ACC112 (cell line): ENCODE measurements around the gene CLSTN2.

ENCODE experiments used
- H2AFZ ChIP-seq: fragments of 200-600 bp; sonication (generic); one replicate; pipeline ENCODE4 v1.6.0; 2017; ENCODE audit warnings: antibody characterized with exemption, low read length; ENCODE audit not compliant: unreplicated experiment
- H3K27ac ChIP-seq: fragments of 200-600 bp; sonication (generic); 2 replicates; pipeline ENCODE4 v1.5.1; 2014; ENCODE audit warnings: low read depth, mild to moderate bottlenecking, antibody characterized with exemption, low read length, moderate library complexity
- H3K27me3 ChIP-seq: fragments of 200-600 bp; sonication (generic); 2 replicates; pipeline ENCODE4 v1.6.1; 2014; ENCODE audit warnings: mild to moderate bottlenecking, antibody characterized with exemption, low read length, moderate library complexity, mixed read lengths; ENCODE audit not compliant: insufficient read depth
- H3K36me3 ChIP-seq: fragments of 200-600 bp; sonication (generic); 2 replicates; pipeline ENCODE4 v1.6.1; 2016; ENCODE audit warnings: mild to moderate bottlenecking, antibody characterized with exemption, low read length, moderate library complexity, mixed read lengths; ENCODE audit not compliant: insufficient read depth
- H3K4me1 ChIP-seq: fragments of 200-600 bp; sonication (generic); one replicate; pipeline ENCODE4 v1.6.1; 2016; ENCODE audit warnings: low read length, mixed read lengths; ENCODE audit not compliant: insufficient read depth, unreplicated experiment, control insufficient read depth
- H3K4me3 ChIP-seq: fragments of 200-600 bp; sonication (generic); 2 replicates; pipeline ENCODE4 v1.5.1; 2014; ENCODE audit warnings: mild to moderate bottlenecking, low read depth, low read length
- H3K79me2 ChIP-seq: fragments of 200-600 bp; sonication (generic); one replicate; pipeline ENCODE4 v1.6.0; 2016; ENCODE audit warnings: low read length; ENCODE audit not compliant: control insufficient read depth, unreplicated experiment, insufficient read depth

Gene CLSTN2

DNA sequence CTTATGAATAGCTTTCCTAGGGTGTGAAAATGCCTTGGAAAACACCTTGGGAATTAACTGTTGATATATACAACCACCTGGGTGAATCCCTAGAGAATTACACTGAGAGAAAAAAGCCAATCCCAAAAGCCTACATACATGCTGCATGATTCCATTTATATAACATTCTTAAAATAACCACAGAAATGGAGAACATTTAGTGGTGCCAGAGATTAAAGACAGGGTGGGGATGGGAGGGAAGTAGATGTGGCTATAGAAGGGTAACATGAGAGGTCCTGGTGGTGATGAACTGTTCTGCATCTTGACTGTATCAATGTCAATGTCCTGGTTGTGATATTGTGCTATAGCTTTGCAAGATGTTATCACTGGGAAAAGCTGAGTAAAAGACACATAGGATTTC lies 291.0 kb downstream of the CLSTN2 start:
- Histone ChIP-seq H3K79me2 (no peaks in the 10 kb centered on the region), H3K4me1 (no peaks in the 10 kb centered on the region), H3K36me3 (no peaks in the 10 kb centered on the region), H3K4me3 (no peak overlapping the region), H3K27ac (no peak overlapping the region), H3K27me3 (no peaks in the 10 kb centered on the region), H2AFZ (no peak overlapping the region)

DNA sequence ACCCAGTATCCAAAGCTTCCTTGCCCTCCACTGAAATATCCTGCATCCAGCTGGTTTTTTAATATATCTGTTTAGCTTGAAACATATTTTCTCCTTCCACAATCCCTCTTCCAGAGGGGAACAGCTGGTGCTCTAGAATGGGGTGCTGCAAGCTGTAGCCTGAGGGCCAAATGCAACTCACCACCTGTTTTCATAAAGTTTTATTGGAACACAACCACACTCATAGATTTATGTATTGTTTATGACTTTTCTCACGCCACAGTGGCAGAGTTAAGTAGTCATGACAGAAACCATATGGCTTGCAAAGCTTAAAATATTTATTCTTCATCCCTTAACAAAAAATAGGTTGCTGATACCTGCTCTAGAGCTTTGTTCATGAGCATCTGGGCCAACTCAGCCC lies 298.7 kb downstream of the CLSTN2 start:
- Histone ChIP-seq H3K27ac (no peak overlapping the region), H3K79me2 (no peaks in the 10 kb centered on the region), H3K4me3 (no peak overlapping the region), H3K4me1 (no peaks in the 10 kb centered on the region), H2AFZ (no peak overlapping the region), H3K36me3 (no peaks in the 10 kb centered on the region), H3K27me3 (no peaks in the 10 kb centered on the region)

DNA sequence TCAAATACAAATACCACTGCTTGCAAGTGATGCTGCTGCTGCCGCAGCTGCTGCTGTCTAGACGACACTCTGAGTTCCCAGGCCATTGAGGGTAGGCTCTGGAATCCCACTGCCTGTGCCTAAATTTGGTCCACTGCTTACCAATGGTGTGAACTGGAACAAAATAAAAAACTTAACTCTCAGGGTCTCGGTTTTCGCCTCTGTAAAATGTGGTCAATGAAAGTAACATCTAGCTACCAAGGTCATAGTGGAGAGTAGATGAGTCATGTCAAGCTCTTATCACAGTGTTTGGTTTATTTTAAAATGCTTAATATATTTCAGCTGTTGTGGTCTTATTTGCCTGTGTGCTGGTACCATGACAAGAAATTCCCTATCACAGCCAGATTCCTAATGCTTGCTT lies 299.3 kb downstream of the CLSTN2 start:
- Histone ChIP-seq H3K27me3 (no peaks in the 10 kb centered on the region), H3K4me3 (no peak overlapping the region), H3K27ac (no peak overlapping the region), H3K36me3 (no peaks in the 10 kb centered on the region), H3K4me1 (no peaks in the 10 kb centered on the region), H2AFZ (no peak overlapping the region), H3K79me2 (no peaks in the 10 kb centered on the region)

DNA sequence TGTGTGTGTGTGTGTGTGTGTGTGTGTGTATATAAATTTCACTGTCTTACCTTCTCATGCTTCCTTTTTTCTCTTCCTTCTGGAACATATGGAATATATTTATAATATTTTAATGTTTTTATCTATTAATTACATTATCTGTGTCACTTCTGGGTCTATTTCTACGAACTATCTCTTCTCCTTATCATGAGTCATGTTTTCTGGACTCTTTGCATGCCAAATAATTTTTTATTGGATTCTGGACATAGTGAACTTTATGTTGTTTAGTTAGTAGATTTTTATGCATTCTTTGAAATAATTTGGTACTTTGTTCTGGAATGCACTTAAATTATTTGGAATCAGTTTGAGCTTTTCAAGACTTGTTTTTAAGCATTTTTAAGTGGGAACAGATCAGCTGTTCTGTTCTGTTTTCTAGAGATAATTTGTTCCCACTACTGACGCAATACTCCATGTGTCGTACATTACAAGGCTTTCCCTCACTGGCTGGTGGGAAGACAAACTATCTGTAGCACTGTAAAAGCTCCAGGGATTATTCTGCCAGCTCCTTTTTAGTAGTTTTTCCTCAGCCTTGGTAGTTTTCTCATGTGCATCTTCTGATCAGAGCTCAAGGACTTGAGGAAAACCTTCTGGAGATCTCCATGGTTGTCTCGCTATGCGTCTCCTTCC lies 302.0 kb downstream of the CLSTN2 start:
- H3K27ac ChIP-seq = no peak overlapping the region
- no peaks in the 10 kb centered on the region for H3K4me1 ChIP-seq
- H3K4me3 ChIP-seq = no peak overlapping the region
- H3K79me2 ChIP-seq = no peaks in the 10 kb centered on the region
- H3K36me3 ChIP-seq = no peaks in the 10 kb centered on the region
- H3K27me3 ChIP-seq = no peaks in the 10 kb centered on the region
- H2AFZ ChIP-seq = no peak overlapping the region

DNA sequence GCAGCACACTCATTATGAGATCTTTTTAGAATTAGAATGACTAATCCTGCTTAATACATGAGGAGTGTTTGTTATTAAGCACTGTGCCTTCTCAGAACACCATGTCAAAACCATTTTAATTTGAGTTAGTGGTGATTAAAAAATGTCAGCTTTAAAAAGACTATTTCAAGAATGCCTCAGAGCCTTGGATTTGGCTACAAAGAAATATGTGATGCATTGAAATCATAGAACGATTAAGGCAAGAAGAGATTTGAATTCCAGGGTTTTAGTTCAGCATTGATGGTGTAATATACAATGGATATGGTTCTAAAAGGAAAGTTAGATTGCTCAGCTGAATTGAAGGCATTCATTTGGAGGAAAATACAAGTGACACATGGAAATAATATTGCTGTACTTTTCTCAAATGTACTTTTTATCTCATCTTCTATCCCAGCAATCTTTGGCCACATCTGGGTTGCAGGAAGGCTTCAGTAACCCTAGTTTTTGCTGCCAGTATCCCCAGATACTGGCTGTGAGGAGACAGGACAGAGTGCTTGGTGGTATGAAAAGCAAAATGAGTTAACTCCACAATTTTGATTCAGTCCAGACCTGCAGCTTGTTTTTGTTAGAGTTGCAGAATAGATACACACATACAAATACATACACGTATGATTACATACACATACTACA lies 303.8 kb downstream of the CLSTN2 start:
- no peaks in the 10 kb centered on the region for H3K36me3 ChIP-seq
- no peak overlapping the region for H3K4me3 ChIP-seq
- H3K27ac ChIP-seq = no peak overlapping the region
- no peak overlapping the region for H2AFZ ChIP-seq
- no peaks in the 10 kb centered on the region for H3K27me3 ChIP-seq
- H3K79me2 ChIP-seq = no peaks in the 10 kb centered on the region
- peaks cover 5% of the 10 kb centered on the region for H3K4me1 ChIP-seq

DNA sequence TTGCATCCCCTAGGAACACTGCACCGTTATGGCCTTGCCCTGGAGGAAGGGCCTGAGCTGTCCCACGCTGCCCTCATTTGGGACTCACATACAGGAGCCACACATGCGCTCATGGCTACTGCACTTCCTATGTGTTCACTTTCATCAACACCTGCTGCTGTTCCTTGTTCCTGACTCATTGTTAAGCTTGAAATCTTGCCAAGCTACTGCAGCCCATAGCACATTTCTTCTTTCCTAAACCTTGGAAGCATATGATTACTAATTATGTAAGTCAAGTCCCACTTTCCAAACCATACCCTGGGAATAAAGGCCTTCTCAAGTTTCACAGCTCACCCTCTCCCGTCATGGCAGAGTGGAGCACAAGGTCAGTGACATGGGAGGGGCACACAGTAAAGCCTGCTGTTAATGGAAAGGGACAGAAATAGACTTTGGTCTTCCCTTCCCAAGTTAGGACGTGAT lies 307.9 kb downstream of the CLSTN2 start:
- H3K79me2 ChIP-seq = no peaks in the 10 kb centered on the region
- no peaks in the 10 kb centered on the region for H3K36me3 ChIP-seq
- no peak overlapping the region for H3K27ac ChIP-seq
- peaks cover 14% of the 10 kb centered on the region for H3K4me1 ChIP-seq
- H2AFZ ChIP-seq = no peak overlapping the region
- no peaks in the 10 kb centered on the region for H3K27me3 ChIP-seq
- no peak overlapping the region for H3K4me3 ChIP-seq

DNA sequence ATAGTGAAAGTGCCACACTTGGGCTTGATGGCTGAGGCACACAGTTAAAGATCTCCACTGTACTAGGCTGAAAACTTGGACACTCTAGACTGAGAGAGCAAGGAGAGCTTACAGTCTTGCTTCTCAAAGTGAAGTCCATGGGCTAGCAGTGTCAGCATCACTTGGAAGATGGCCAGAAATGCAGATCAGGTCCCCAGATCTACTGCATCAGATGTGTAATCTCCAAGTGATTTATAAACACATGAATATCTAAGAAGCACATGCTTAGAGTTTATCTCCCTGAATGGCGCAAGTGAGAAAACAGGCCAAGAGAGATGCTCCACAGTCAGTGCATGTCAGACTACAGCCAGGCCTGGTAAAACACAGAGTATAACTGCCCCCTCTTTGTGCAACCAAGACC lies 308.6 kb downstream of the CLSTN2 start:
- Histone ChIP-seq H3K27ac (no peak overlapping the region), H3K79me2 (no peaks in the 10 kb centered on the region), H3K36me3 (no peaks in the 10 kb centered on the region), H3K4me1 (peaks cover 14% of the 10 kb centered on the region), H3K4me3 (no peak overlapping the region), H2AFZ (no peak overlapping the region), H3K27me3 (no peaks in the 10 kb centered on the region; the same call in 1 of the 2 replicates)

DNA sequence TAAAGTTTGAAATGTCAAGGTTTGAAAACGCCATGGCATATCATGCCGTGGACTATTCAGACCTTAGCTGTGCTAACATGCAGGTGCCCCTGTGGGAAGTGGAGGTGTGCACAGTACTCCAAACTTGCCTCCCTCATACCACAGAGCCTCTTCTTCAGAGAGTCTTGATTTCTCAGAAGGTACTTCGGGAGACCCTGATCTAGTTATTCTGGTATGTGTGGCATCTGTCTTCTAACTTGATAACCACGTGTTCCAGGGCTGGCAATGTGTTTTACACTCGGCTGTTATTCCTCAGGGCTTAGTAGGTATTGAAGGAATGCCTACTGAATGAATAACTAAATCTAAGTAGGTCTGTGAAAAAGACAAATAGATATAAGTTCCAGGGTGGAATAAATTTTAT lies 309.9 kb downstream of the CLSTN2 start:
- Histone ChIP-seq H3K36me3 (no peaks in the 10 kb centered on the region), H3K27me3 (no peaks in the 10 kb centered on the region; the same call in 1 of the 2 replicates), H2AFZ (no peak overlapping the region), H3K4me3 (no peak overlapping the region), H3K27ac (no peak overlapping the region), H3K4me1 (peaks cover 14% of the 10 kb centered on the region), H3K79me2 (no peaks in the 10 kb centered on the region)

DNA sequence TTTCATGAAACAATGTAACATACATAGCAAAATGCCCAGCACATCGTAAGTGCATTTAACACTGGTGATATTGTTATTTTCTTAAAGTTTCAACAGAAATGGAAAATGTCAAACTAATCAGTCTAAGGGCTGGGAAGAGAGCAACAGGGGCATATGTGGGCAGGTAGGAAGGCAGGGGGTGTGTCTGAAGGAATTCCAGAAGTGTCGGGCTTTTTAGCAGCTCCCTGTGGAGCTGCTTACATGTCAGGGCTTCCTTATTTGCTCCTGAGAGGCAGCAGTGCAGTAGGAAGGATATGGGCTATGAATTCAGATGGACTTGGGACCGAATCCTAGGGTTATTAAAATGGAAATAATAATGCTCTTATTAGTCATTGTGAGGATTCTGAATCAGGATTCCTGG lies 311.6 kb downstream of the CLSTN2 start:
- Histone ChIP-seq H2AFZ (no peak overlapping the region), H3K4me1 (peaks cover 14% of the 10 kb centered on the region), H3K27ac (no peak overlapping the region), H3K27me3 (no peaks in the 10 kb centered on the region; the same call in 1 of the 2 replicates), H3K4me3 (no peak overlapping the region), H3K79me2 (no peaks in the 10 kb centered on the region), H3K36me3 (no peaks in the 10 kb centered on the region)

DNA sequence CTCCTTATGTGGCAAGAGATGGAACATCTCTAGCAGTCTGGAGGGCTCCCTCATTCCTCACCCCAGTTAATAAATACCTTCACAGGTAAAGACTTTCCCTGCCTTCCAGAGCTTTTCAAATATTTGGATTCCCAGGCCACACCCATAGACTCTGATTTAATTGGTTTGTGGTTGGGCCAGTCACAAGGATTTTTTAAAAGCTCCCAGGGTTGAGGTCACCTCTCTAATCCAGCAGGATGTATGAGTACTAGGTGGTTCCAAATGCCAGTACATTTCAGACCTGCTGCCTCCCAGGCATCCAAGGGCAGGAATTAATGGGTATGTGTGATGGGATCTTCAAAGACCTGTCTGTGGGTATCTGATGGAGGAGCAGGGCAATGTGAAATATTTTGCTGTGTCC lies 312.8 kb downstream of the CLSTN2 start:
- Histone ChIP-seq H3K4me3 (no peak overlapping the region), H3K27ac (no peak overlapping the region), H3K36me3 (no peaks in the 10 kb centered on the region), H2AFZ (no peak overlapping the region), H3K27me3 (no peaks in the 10 kb centered on the region; the same call in 1 of the 2 replicates), H3K4me1 (peaks cover 14% of the 10 kb centered on the region), H3K79me2 (no peaks in the 10 kb centered on the region)

DNA sequence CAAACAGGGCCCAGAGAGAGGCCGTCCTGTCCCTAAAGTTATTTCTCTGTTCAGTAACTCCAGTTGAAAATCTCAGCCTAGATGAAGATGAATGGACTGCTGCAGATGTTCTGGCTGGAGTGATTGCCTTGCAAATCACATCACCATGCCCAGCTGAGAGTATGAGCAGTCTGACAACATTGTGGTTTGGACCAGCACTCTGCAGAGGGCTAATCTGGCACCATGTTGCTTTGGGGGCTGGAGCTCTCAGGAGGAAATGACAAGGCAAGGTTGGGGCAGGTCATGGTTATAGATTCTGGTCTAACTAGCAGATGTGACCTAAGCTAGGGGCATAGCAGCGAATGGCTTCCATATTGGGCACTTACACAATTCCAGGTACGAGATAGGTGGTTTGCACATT lies 314.2 kb downstream of the CLSTN2 start:
- Histone ChIP-seq H3K27me3 (no peaks in the 10 kb centered on the region; the same call in 1 of the 2 replicates), H3K4me3 (no peak overlapping the region), H3K79me2 (no peaks in the 10 kb centered on the region), H3K36me3 (no peaks in the 10 kb centered on the region), H3K27ac (no peak overlapping the region), H2AFZ (no peak overlapping the region), H3K4me1 (peaks cover 9% of the 10 kb centered on the region)
